Left ventricle myocardium superior (tissue), 1 donor: Measurements from ENCODE around the gene ERLEC1. TPM values are rescaled to one million over a fixed set of nuclear protein-coding genes. Genes with fewer than 3 reads are reported as not detected.
"Not testable (repeated sequence)": the region's sequence is repeated elsewhere in the genome, so short reads cannot be mapped to it uniquely, and the experiment has no call there.

Experiments used
- ATAC-seq: fragments of 200-7000 bp; cut with Tn5 transposase; one replicate; pipeline ENCODE4 v1.9.1; 2020; ENCODE audit warnings: mild to moderate bottlenecking, moderate library complexity
- DNase-seq: peaks from one replicate; pipeline ENCODE4 v3.0.0-alpha.2; 2020
- intact Hi-C: fragments of 100-400 bp; cut with micrococcal nuclease; formaldehyde crosslinking; loops from one replicate; pipeline ENCODE4 v1.11.0; 2022
- long read RNA-seq: library from polyadenylated mRNA; unstranded; transcript quantifications from one replicate; pipeline ENCODE4 v2.0.0, GENCODE V29; 2021
- total RNA-seq: library from RNA; stranded (reverse); fragmentation: NEBNext Ultra II Directional; extraction: Animal tissue kit (Norgen Biotek cat#: 25700); gene quantifications from one replicate; pipeline ENCODE4 v1.2.1, GENCODE V29; 2021
- donor health status: DM: no; HTN: yes; CAD: no; lungs with severe emphysema.

ERLEC1 gene
- total RNA-seq: 35.5 TPM
- long read RNA-seq, transcript ERLEC1-201 (14 exons, 2,433 nt): major isoform, 78 of 97 reads
- long read RNA-seq, transcript ERLEC1-202 (13 exons, 2,271 nt): minor isoform, 10 of 97 reads
- long read RNA-seq, partial matches to known transcripts: 4 of 97 reads
- long read RNA-seq, other reads (novel, unspliced or antisense): 5 of 97 reads

GRCh38 chr2:53786705-53787613, at the start of gene ERLEC1, which contains the start of gene ASB3:
ERLEC1 (plus strand) TSS chr2:53787044; CDS start chr2:53787211, 167 bp downstream.
ASB3 (minus strand) TSS chr2:53786953; CDS start chr2:53765572, 21,381 bp downstream.
- intact Hi-C loops: no loop called here
- peak; percentile 93 for DNase-seq
- peak; percentile 98 for ATAC-seq

- DNase-seq (no peak), ATAC-seq (no peak)
- intact Hi-C loops: no loop called here
Observed at GRCh38 chr2:53737091-53737490, 49.8 kb upstream of the ERLEC1 start.

GRCh38 chr2:53739032-53739431, 47.8 kb upstream of the ERLEC1 start:
- intact Hi-C loops: no loop called here
- no peak for ATAC-seq
- DNase-seq: no peak

- DNase-seq (no peak), ATAC-seq (no peak)
- intact Hi-C loops: no loop called here
Observed at GRCh38 chr2:53740170-53740569, 46.7 kb upstream of the ERLEC1 start.

- no peak for ATAC-seq
- no peak for DNase-seq
- intact Hi-C loops: no loop called here
Observed at GRCh38 chr2:53744395-53745065, 42.3 kb upstream of the ERLEC1 start.

- no peak for DNase-seq
- ATAC-seq: no peak
- intact Hi-C loops: no loop called here
Observed at GRCh38 chr2:53750041-53750768, 36.6 kb upstream of the ERLEC1 start.

- ATAC-seq (no peak), DNase-seq (no peak)
- intact Hi-C loops: no loop called here
Observed at GRCh38 chr2:53751728-53752127, 35.1 kb upstream of the ERLEC1 start.

- intact Hi-C loops: no loop called here
- DNase-seq (no peak), ATAC-seq (no peak)
Observed at GRCh38 chr2:53752385-53752784, 34.5 kb upstream of the ERLEC1 start.

GRCh38 chr2:53753041-53753440, 33.8 kb upstream of the ERLEC1 start:
- intact Hi-C loops: no loop called here
- DNase-seq (no peak), ATAC-seq (no peak)

GRCh38 chr2:53755121-53755520, 31.7 kb upstream of the ERLEC1 start:
- no peak for ATAC-seq
- DNase-seq: peak; percentile 61
- intact Hi-C loops: no loop called here

- no peak for DNase-seq
- intact Hi-C loops: no loop called here
- ATAC-seq: no peak
Observed at GRCh38 chr2:53756644-53757043, 30.2 kb upstream of the ERLEC1 start.

- DNase-seq, ATAC-seq, intact Hi-C loops: not testable (repeated sequence)
Observed at GRCh38 chr2:53757206-53757605, 29.6 kb upstream of the ERLEC1 start.

GRCh38 chr2:53765767-53766166, 21.1 kb upstream of the ERLEC1 start:
- ATAC-seq (no peak), DNase-seq (no peak)
- intact Hi-C loops: no loop called here

- peak; percentile 97 for ATAC-seq
- intact Hi-C loops: no loop called here
- peak; percentile 94 for DNase-seq
Observed at GRCh38 chr2:53767405-53768241, 19.2 kb upstream of the ERLEC1 start, which contains the start of gene CHAC2. CHAC2 (plus strand) TSS chr2:53767804; CDS start chr2:53767887, 83 bp downstream.

- intact Hi-C loops: no loop called here
- DNase-seq: no peak
- no peak for ATAC-seq
Observed at GRCh38 chr2:53768242-53768542, 18.7 kb upstream of the ERLEC1 start.

- intact Hi-C loops: no loop called here
- DNase-seq (no peak), ATAC-seq (no peak)
Observed at GRCh38 chr2:53769318-53769945, 17.4 kb upstream of the ERLEC1 start.

- ATAC-seq (no peak), DNase-seq (no peak)
- intact Hi-C loops: no loop called here
Observed at GRCh38 chr2:53770264-53770663, 16.6 kb upstream of the ERLEC1 start.

- no peak for DNase-seq
- no peak for ATAC-seq
- intact Hi-C loops: no loop called here
Observed at GRCh38 chr2:53777134-53777533, 9.7 kb upstream of the ERLEC1 start.
